AG04450 (cell line): ENCODE data around the gene FASTKD2. TPM values are rescaled to one million over a fixed set of nuclear protein-coding genes. Genes with fewer than 3 reads are reported as not detected.
A peak's percentile ranks its signal among the peaks of the same experiment; 100 is the strongest.

ENCODE experiments used
- CTCF ChIA-PET: fragments of 300-600, 350-600 bp; formaldehyde crosslinking; extraction: SDS; loops from one replicate; lab custom pipeline; 2022; ENCODE audit warnings: antibody characterized with exemption, inconsistent platforms; lab: Charles Lee
- POLR2A ChIA-PET: fragments of 350-600 bp; formaldehyde crosslinking; extraction: SDS; loops from one replicate; lab custom pipeline; 2021; ENCODE audit warnings: antibody characterized with exemption, inconsistent platforms; lab: Yijun Ruan, JAX
- DNase-seq: peaks from one replicate; pipeline ENCODE4 v3.0.0-alpha.2; 2011; ENCODE audit warnings: low read depth, low spot score
- H3K27ac ChIP-seq: one replicate; pipeline ENCODE4 v1.5.1; 2012; ENCODE audit warnings: low read depth, low read length, control low read depth
- H3K27me3 ChIP-seq: one replicate; pipeline ENCODE4 v1.6.0; 2012; ENCODE audit warnings: low read length; ENCODE audit not compliant: control insufficient read depth, insufficient read depth
- H3K4me3 ChIP-seq: 2 replicates; pipeline ENCODE4 v1.5.1; 2011; ENCODE audit warnings: mild to moderate bottlenecking, low read depth, low read length, control low read depth
- H3K9me3 ChIP-seq: 2 replicates; pipeline ENCODE4 v1.5.1; 2012; ENCODE audit warnings: low read length; ENCODE audit not compliant: control insufficient read depth, insufficient read depth
- CTCF ChIP-seq: IDR thresholded peaks from 2 replicates; pipeline ENCODE4 v1.5.1; 2011; ENCODE audit warnings: low read depth, low read length, control low read depth, inconsistent platforms
- polyA minus RNA-seq: library from RNA; depleted of rRNA, polyadenylated mRNA; stranded (reverse); fragments of >200 nt; gene quantifications from 2 replicates; pipeline ENCODE4 v1.2.3, GENCODE V29; 2011; rRNA and poly(A)+ RNA removed
- polyA plus RNA-seq: library from polyadenylated mRNA; depleted of rRNA; stranded (reverse); fragments of >200 nt; gene quantifications from 2 replicates; pipeline ENCODE4 v1.2.3, GENCODE V29; 2011; rRNA removed

FASTKD2 gene
- polyA plus RNA-seq (26.8 and 37.2 TPM in 2 replicates), polyA minus RNA-seq (18.4 and 34.1 TPM in 2 replicates)

- TF ChIP-seq CTCF = no peak
- Histone ChIP-seq H3K9me3 (no peaks in the 10 kb centered on the region), H3K27ac (peak within 1 kb of the TSS; percentile 88), H3K4me3 (peak within 1 kb of the TSS; percentile 87), H3K27me3 (no peaks in the 10 kb centered on the region)
- CTCF ChIA-PET = interaction anchor here (0.6 to 2.1 kb wide), 6 partner anchors 13 to 1410 kb away, joined by 3 to 11 read pairs (median 6); no protein-coding TSS in a partner anchor
- POLR2A ChIA-PET = interaction anchor here (0.6 to 1.4 kb wide), 2 partner anchors 74 to 946 kb away, joined by 3 to 8 read pairs; partner anchors contain the start of gene CCNYL1
- DNase-seq = peak; percentile 85
These were observed at the start of gene FASTKD2, which contains the start of gene MDH1B for GRCh38 chr2:206765242-206766056. TSS of gene FASTKD2 (plus strand) at chr2:206765606. CDS start at chr2:206766694, 1,088 bp downstream. TSS of gene MDH1B (minus strand) at chr2:206765328. CDS start at chr2:206765271, 57 bp downstream.

GRCh38 chr2:206716623-206717022 lies 48.8 kb upstream of the FASTKD2 start:
- no peaks in the 10 kb centered on the region for H3K27me3 ChIP-seq
- no peak overlapping the region for H3K4me3 ChIP-seq
- no peaks in the 10 kb centered on the region for H3K9me3 ChIP-seq
- ChIA-PET CTCF (no interaction called here), POLR2A (interaction anchor here (0.6 kb wide), 1 partner anchor 994 kb away, joined by 3 read pairs; no protein-coding TSS in a partner anchor)
- DNase-seq = no peak
- no peak overlapping the region for H3K27ac ChIP-seq
- TF ChIP-seq CTCF = no peak

GRCh38 chr2:206718296-206718695 lies 47.1 kb upstream of the FASTKD2 start, which contains the start of gene DYTN:
TSS of gene DYTN (minus strand) at chr2:206718396. CDS start at chr2:206718279, 117 bp downstream.
- no peak within 1 kb of the TSS for H3K4me3 ChIP-seq
- POLR2A ChIA-PET = no interaction called here
- no peak for DNase-seq
- no peaks in the 10 kb centered on the region for H3K9me3 ChIP-seq
- no peak within 1 kb of the TSS for H3K27ac ChIP-seq
- no peaks in the 10 kb centered on the region for H3K27me3 ChIP-seq
- TF ChIP-seq CTCF = no peak
- CTCF ChIA-PET = no interaction called here

GRCh38 chr2:206721256-206721920 lies 44.0 kb upstream of the FASTKD2 start:
- Histone ChIP-seq H3K4me3 (no peak overlapping the region), H3K27me3 (no peaks in the 10 kb centered on the region), H3K9me3 (no peaks in the 10 kb centered on the region), H3K27ac (no peak overlapping the region)
- TF ChIP-seq CTCF = no peak
- POLR2A ChIA-PET = no interaction called here
- no peak for DNase-seq
- CTCF ChIA-PET = no interaction called here

GRCh38 chr2:206723288-206723687 lies 42.1 kb upstream of the FASTKD2 start:
- Histone ChIP-seq H3K27ac (no peak overlapping the region), H3K4me3 (no peak overlapping the region)
- CTCF ChIA-PET = no interaction called here

More at GRCh38 chr2:206723288-206723687, 42.1 kb upstream of the FASTKD2 start:
- Histone ChIP-seq H3K27me3 (no peaks in the 10 kb centered on the region), H3K9me3 (no peaks in the 10 kb centered on the region)
- no peak for DNase-seq
- POLR2A ChIA-PET = no interaction called here
- no peak for TF ChIP-seq CTCF
